ENCODE data around the gene THRAP3.

DNA sequence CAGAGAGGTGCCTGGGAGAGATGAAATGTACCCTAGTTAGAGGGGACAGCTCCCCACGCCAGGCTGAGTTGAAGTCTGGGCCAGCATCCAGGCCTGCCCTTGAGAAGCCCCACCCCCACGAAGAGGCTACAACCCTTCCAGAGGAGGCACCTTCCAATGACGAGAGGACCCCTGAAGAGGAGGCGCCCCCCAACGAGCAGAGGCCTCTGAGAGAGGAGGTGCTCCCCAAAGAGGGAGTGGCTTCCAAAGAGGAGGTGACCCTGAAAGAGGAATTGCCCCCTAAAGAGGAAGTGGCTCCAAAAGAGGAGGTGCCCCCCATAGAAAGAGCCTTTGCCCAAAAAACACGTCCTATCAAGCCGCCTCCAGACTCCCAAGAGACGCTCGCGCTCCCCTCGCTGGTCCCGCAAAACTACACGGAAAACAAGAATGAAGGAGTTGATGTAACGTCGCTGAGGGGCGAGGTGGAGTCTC is 96.1 kb downstream of the THRAP3 start:
- TF ChIP-seq POLR2AphosphoS5 (IDR thresholded peaks at IDR 0.05) (no peak), CTCF (IDR thresholded peaks at IDR 0.05) (no peak), POLR2A (IDR thresholded peaks at IDR 0.05; ENCODE audit: low read depth) (no peak), EP300 (IDR thresholded peaks at IDR 0.05) (no peak)

Data from esophagus muscularis mucosa (tissue), 4 donors.